Activated CD8-positive, alpha-beta memory T cell treated with anti-CD3 and anti-CD28 coated beads, Interleukin-2, amount 50 U/mL, for 24 hours (primary cell): ENCODE results near the gene SDCCAG8.

Source experiments
- DNase-seq: peaks from one replicate; pipeline ENCODE4 v3.0.0-alpha.2; 2020; ENCODE audit errors: extremely low read depth

SDCCAG8 gene

DNA sequence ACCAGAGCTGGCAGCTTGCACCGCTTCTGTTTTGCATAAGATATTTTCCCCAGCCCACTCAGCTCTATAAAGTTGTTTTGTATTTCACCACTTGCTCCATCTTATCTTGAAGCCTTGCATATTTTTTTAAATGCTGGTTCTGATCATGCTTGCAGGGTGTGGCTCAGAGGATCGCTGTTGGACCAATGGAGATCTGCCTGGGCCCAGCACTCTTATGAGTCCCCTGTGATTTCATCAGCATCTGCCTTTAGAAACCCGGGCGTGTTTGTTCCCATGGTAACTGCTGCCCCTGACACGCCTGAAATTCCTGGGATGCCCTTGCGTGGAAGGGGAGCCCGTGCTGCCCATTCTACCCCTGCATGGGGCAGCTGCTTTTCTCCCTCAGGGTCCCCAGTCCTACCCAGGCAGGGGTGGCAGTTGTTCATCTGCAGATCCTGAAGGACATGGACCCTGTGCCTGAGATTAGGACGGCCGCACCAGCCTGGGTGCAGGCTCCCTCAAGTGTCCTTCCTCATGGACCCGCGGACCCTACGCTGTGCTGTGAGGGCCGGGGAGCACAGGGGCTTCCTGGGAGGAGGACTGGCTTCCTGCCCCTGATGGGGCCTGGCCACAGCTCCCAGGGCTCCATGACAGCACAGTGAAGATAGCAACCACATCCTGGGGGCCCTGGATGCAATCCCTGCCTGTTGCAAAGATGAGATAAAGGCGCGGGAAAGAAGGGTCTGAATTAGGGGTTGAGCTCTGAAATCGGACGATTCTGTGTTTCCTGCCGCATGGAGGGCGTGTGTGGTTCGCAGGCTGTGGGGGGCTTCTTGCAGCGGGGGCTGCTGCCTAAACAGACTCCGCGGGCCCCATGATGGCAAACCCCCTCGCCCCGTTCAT, 226.5 kb downstream of the SDCCAG8 start:
- DNase-seq: no peak

- no peak for DNase-seq
Measured at GRCh38 chr1:243483071-243483771, 227.4 kb downstream of the SDCCAG8 start.

DNA sequence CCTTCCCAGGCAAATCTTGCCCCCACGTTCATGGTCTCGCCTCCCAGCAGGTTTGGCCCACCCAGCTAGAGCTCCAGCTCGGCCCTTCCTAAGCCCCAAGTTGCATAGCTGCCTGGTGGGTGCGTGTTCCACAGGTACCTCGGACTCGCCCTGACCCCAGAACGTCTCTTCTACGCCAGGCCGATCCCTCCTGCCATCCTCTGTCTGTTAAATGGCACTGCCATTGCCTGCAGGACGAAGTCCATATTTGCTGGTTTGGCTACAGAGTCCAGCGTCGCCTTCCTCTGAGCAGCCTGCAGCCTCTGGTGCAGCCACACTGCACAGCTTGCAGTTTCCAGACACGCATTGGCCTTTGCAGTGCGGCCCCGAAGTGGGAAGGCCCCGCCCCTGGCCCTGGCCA, 228.1 kb downstream of the SDCCAG8 start:
- no peak for DNase-seq

- no peak for DNase-seq
Measured at GRCh38 chr1:243487036-243487648, 231.3 kb downstream of the SDCCAG8 start.

GRCh38 chr1:243487649-243488227, 231.9 kb downstream of the SDCCAG8 start:
- no peak for DNase-seq

DNA sequence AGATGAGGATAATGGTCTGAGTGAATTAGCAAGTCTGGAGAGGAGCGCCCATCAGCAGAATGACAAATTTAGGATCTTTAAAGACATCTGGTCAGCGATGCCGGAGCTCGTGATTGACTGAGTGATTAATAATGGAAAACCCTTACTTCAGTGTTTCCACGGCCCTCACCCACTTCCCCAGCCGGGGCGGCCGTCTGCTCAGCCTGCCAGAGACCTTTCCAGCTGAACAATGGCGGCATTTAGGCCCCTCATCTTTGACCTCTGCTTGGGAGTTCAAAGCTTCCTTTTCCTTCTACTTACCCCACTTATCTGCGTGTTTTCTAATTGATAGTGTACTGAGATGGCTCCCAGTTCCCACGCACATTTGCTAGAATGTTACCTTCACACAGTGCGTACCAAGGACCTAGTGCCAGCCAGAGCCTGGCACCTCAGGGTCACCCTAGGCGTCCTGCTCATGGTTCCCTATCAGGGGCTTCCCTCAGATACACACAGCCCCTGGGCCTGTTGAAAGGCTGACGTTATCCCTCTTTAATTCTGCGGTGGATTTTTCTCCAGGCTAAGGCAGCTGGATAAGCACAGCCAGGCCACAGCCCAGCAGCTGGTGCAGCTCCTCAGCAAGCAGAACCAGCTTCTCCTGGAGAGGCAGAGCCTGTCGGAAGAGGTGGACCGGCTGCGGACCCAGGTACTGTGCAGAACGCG, 232.8 kb downstream of the SDCCAG8 start:
- DNase-seq: no peak

GRCh38 chr1:243489158-243489527, 233.3 kb downstream of the SDCCAG8 start:
- no peak for DNase-seq

DNA sequence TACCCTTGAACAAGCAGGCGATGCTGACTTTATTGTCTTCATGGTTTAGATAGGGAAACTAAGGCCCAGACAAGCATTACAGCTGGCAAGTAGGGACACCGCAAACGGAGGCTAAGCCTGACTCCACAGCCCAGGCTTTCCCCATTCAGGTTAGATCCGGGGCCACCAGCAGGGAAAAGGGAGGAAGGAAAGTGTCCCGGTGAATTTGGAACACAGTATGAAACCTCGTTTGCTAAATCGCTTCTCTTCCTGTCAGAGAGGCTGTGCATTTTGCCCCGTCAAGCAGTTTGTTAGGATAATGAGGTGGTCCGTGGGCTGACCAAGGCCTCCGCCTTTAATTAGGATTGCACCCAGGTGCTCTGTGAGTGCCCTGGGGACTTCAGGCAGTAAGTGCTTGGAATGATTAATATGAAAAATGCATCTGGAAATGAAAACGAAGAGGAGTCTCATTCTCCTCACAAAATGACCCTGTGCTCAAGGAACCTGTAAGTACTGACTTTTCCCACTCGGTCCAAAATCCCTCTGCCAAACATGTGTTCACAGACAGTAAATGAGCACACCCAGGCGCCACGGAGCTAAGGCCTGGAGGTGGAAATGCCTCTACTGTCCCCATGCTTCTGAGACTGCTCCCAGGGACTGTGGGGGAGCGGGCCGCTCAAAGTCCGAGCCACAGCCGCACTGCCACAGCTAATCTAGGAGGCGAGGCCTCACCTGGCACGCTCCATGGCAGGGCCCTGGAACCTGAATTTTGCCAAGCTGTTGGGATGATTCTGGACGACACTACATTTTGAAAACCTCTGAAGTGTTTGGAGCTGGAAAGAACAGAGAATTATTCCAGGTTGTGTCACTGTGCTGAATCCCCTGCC, 234.1 kb downstream of the SDCCAG8 start:
- no peak for DNase-seq

DNA sequence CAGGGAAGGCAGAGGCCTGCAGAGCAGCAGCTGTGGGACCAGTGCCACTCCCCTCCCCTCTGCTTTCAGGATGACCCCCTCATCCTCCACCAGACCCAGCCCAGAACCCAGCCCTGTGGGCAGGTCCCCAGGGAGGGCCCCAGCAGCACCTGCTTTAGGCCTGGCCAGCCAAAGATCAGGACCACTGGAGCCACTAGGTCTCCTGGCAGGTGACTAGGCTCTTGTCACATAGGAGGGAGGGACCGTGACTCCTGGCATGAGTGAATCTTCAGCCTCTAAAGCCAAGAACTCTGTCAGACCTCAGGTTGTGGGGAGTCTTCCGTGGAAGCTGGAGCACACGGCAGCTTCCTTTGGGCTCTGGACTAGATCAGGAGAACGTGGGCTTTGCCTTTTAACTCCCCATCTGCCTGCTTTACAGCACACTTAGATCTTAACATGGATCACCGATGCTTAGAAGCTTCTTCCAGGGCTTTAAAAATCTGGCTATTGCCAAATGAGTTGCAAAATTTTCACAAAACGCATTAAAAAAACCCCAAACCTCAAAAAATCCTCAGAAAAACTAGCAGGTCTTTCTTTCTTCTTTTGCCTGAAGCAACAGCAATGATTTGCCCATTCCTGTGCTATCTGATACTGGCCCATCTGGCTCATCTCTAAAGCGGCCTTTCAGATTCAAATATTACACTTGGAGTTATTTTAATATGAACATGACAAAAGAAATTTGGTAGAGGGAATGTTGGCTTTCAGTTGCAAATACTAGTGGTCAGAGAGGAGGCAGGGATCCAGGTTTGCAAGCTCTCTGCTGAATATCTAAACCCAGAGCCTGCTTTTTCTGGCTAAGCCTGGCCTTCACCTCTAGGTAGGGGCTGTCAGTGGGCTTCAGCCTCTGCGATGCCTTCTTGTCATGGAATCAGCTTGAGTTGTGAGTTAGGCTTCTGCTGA, 235.2 kb downstream of the SDCCAG8 start:
- DNase-seq: no peak

DNA sequence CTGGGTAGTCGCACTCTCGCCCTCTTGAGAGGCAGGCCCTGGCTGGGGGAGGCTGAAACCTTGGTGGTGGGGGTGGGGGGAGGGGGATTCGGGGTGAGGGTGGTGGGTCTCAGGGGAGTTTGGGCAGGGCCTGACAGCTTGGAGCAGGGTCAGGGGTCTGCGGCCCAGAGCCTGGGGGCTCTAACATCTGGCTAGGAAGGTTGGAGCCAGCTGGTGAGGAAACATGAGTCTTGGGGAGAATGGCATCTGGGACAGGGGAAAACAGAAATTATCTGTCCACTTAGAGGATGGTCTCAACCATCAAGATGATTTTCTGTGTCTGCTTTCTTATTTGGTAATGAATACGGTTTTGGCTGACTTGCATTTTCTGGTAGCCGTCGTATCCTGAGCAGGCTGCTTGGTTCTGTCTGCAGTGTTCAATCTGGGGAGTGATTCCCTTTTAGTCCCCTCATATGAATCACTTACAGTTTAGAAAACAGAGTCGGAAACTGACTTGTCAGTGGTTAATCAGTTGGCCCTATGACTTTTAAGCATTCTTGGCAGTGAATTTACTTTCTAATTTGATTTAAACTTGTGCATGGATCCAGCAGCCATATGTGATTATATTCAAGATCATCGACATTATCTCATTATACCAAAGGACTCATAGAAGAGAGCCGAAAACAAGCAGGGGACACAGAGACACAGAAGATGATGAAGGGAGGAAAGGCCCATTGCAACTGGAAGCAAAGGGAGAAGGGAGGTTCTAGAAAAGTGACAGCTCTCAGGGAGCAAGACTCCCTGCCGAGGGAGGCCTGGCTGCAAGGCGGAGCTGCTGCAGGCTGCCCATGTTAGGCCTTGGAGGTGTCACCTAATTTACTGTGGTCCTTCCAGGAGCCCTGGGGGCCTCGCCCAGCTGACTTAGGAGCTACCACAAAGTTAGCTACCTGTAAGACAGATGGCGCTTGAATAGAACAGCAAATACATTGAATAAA, 237.6 kb downstream of the SDCCAG8 start:
- DNase-seq: no peak

DNA sequence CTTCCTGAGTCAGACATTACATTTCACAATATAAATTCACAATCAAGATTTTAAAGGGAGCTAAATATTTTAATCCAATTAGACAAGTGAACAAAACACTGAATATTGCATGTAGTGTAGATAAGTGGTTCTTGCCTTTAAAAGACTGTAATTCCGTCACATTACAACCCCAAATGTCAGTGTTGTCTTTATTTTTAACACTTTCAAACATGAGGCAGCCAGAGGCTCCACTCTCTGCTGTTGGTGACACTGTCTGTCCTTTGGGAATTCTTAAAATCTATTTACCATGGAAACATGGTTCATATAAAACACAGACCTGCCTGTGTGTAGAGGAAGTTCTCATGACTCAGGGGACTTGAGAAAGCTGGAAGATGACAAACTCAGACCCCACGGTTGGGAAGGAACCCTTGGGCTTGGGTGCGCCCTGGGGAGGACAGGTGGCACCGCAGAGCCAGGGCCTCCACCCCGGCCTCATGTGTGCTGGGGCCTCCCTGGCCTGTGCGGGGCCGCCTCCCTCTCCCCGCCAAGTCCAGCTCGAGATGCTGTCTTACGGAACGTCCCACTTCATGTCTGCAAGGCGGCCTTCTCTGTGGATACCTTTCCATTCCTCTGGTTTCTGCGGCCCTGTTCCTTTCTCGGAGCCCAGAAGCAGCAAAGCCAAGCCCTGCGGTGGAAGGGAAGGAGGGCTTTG, 239.0 kb downstream of the SDCCAG8 start:
- DNase-seq: no peak

- DNase-seq: no peak
Measured at GRCh38 chr1:243495442-243496186, 239.8 kb downstream of the SDCCAG8 start.

DNA sequence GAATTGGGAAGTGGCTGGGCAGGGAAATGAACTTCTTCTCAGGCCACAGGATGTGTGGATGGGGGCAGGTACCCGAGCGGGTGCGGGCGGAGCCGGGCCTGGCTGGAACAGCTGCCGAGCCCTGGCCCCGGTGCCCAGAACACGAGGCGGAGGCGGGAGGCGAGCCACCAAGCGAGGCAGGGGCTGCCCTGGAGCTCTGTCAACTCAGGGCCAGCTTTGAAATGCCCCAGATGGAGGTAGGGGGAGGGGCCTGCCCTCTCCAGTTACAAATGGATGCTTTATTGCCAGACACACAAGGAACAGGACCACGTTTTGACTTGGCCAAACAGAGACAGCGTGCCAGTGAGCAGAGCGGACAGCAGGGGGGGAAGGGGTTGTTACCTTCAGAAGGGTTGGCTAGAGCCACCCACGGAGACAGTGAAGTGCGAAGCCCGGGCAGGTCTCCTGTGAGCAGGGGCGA, 240.4 kb downstream of the SDCCAG8 start:
- no peak for DNase-seq

GRCh38 chr1:243496806-243497205, 241.0 kb downstream of the SDCCAG8 start:
- DNase-seq: no peak

DNA sequence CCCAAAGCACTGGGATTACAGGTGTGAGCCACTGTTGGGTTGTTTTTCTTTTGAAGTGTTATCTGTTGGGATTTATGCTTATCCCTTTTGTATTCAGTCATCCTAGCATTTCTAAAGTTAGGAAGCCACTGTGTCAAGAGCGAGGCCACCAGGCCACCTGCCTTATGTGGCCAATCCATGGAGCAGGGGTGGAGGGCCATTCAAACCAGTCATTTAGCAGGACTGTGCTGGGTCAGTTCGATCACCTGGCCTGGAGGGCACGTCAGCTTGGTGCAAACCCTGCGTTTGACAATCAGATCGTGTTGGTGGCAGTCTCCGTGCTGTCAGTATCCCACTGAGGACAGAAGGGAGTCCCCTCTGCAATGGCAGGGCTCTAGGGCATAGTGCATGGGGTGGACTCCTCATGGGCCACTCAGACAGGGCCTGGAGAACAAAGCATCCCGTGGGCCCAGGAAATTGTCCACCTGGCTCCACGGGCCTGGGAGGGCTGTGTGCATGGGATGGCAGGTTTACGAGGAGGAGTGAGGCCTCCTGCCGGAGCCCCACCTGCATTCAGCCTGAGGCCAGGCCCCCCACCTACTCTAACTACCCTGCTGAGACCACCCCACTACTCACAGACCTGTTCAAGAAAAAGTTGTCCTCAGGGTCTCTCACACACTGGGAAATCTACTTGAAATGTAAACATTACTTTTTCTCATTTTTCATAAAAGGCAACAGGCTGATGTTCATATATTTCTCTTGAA, 242.3 kb downstream of the SDCCAG8 start:
- DNase-seq: no peak

DNA sequence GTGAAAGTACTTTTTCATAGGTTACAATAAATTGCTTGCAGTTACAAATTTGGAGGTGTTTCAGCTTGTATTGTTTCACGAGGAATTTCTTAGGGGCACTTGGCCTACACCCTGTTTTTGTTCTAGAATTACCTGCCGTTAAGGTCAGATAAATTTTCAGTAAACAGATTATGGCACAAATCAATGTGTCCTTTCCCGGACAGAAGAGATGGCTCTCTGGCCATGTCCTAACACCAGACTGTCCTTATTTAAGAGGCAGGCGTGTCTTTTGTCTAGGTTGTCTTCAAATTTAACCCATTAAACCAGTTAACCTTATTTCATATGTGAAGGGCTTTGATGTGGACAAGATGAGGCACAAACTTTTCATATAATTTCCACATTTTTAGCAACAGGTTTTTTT, 243.4 kb downstream of the SDCCAG8 start:
- DNase-seq: no peak
